GM10847 (cell line): Measurements from ENCODE around the gene GPR180.

Experiments used
- POLR2A ChIP-seq: IDR thresholded peaks from 2 replicates; pipeline ENCODE4 v1.6.1; 2011; ENCODE audit not compliant: insufficient read length; ENCODE audit errors: extremely low read depth

GPR180 gene

DNA sequence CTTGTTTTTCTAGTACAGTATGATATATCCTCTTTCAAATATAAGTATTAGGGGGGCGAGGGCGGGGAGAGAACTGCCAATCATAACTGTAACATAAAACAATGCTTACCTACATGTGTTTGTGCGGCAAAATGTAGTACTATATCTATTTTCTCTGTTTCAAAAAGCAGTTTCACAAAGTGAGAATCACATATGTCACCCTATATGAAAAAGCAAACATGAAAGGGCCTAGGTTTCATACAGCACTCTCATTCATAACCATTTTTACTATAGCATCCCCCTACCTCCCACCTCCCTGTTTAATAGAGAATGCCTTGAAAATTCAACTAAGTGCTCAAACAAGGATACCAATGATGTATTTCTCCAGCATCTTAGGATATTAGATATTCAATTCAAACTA lies 10.9 kb upstream of the GPR180 start:
- TF ChIP-seq POLR2A: no peak

DNA sequence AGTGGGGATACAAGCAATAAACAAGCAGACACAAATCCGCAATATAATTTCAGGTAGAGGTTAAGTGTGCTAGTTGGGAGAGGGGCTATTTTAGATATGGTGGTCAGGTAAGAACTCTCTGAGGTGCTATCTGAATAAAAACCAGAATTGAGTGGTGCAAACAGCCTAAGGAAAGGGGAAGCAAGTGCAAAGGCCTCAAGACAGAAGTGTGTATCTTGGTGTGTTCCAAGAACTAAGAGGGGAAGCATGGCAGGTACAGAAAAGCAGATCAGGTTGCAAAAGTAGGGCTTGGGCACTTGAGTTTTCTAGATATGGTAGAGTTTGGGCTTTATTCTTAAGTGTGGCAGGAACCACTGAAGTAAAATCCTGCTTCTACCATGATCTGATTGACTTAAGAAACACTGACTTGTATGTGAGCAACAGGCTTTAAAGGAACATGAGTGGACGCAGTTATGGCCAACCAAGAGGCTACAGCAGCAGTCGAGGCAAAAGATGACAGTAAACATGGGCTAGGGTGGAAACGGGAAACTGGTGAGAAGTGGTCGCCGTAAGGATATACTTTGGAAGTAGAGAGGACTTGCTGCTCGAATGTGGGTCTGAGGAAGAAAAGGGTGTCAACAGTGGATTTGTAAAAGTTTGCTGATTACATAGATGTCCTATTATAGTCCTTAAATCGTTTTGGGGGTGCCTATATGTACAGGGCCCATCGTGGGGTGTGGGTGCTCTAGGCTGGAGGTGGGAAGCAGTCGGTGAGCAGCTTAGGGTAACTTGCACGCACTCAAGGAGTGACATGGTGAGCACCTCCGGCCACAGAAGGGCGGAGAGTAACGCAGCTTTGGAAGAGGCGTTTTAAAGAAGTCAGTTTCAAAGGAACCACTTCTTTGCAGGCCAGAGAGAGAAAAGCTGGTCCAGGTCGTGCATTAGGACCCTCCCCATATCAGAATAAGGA lies 6.4 kb upstream of the GPR180 start:
- no peak for TF ChIP-seq POLR2A

DNA sequence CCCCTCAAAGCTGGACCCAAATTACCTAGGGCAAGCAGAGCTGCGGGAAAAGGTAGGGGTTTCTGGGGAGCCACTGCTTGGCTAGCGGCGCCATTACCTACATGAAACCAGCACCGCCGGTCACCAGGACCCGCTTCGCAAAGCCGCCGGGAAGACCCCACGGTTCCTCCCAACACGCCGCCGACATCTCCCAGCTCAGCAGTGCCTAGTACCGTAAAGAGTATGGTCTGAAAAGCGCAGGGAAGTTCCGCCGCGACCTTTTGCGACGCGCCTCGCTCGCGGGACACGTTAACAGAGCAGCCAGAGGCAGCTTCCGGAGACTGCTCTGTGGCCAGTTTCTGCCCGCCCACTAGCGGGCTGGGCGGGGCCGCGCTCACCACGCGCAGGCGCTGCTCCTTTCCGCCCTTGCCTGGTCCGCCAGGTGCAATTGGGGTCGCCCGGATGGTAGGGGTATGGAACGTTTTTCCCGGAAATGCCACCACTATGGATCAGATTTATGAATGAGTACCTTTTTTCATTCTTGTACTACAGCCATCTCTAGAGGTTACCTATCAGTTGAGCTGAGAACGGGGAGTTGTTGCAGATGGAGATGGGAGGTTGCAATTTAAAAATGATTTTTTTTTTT lies 5.6 kb upstream of the GPR180 start, which contains the start of gene TGDS:
TGDS (minus strand) TSS at position 203 of the 625 bp plus-strand sequence; CDS start at position 187, 16 bp downstream.
- TF ChIP-seq POLR2A: peak; percentile 98

DNA sequence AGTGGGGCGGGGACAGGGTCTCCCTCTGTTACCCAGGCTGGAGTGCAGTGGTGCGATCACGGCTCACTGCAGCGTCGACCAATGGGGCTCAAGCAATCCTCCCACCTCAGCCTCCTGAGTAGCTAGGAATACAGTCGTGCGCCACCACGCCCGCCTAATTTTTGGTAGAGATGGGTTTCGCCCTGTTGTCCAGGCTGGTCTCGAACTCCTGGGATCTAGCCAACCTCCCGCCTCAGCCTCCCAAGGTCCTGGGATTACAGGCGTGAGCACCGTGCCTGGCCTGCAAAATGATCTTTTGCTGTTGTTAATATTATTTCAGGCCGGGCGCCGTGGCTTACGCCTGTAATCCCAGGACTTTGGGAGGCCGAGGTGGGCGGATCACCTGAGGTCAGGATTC lies 5.1 kb upstream of the GPR180 start:
- no peak for TF ChIP-seq POLR2A

- no peak for TF ChIP-seq POLR2A
Observed at GRCh38 chr13:94598281-94598680, 3.4 kb upstream of the GPR180 start.

GRCh38 chr13:94599877-94600276 lies 1.8 kb upstream of the GPR180 start:
- no peak for TF ChIP-seq POLR2A

- TF ChIP-seq POLR2A: no peak
Observed at GRCh38 chr13:94602467-94602866, 810 bp downstream of the GPR180 start.

DNA sequence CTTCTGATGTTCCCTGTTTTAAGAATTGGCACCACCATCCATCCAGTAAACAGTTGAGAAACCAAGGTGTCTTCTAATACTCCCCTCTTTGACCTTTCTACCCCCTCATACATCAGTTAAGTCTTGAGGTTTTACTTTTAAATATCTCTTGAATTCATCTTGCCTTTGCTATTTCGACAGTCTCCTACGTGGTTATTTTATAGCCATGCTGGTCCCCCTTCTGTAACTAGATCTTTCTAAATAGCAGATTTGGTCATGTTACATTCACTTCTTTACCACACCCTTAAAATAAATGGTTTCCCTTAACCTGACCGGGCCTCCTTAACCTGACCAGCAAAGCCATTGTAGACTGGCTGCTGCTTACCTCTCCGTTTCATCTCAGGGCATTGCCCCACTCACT lies 5.4 kb downstream of the GPR180 start:
- TF ChIP-seq POLR2A: no peak

- TF ChIP-seq POLR2A: no peak
Observed at GRCh38 chr13:94607939-94608338, 6.3 kb downstream of the GPR180 start.

DNA sequence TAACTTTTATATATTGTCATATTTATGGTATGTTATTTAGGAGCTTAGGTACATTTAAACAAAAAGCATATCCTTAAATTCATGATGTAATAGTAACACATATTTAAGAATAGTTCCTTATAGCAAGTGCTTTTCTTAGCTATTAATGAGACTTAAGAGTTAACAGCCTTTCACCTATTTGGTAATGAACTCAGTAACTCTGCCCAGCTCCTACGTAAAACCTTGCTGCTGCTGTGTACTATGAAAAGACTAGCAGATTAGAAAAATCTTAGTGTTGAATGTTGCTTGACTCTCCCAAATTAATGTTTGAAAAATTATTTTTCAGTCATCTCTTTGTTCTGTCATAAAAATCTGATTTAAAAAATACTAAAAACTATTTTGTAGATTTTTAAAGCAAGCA lies 6.9 kb downstream of the GPR180 start:
- no peak for TF ChIP-seq POLR2A

- no peak for TF ChIP-seq POLR2A
Observed at GRCh38 chr13:94609196-94609595, 7.5 kb downstream of the GPR180 start.

GRCh38 chr13:94610475-94610874 lies 8.8 kb downstream of the GPR180 start:
- no peak for TF ChIP-seq POLR2A

DNA sequence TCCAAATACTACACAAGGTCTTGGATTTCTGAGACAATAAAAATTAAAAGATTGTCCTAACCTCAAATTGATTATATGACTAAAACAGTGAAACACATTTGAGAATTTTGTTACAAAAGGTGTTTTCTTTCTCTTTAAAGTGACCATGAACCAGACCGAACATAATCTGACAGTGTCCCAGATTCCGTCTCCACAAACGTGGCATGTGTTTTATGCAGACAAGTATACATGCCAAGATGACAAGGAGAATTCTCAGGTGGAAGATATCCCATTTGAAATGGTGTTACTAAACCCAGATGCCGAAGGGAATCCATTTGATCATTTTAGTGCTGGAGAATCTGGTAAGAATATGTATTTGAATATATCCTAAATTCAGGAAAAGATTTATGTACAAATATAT lies 10.4 kb downstream of the GPR180 start:
- TF ChIP-seq POLR2A: no peak

DNA sequence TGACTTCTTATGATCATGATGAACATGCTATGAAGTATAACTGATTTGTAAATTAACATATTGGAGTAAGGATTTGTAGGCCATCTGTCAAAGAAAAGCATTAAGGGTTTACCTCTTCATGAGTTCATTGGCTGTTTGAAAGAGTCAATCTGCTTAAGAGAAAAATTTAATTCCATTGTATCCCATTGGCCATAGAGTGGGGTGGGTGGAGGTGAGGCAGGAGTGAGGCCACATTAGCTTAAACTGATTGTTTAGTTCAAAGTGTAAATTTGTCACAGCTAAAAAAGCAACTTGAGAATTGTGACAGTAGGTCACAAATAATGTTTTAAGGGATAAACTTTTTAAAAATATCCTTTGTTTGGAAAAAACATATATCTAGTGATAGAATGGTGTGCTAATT lies 11.4 kb downstream of the GPR180 start:
- no peak for TF ChIP-seq POLR2A

GRCh38 chr13:94617389-94618000 lies 15.8 kb downstream of the GPR180 start:
- TF ChIP-seq POLR2A: no peak
